IMR-90 (cell line): ENCODE data around the gene FXYD3. TPM values are rescaled to one million over a fixed set of nuclear protein-coding genes. Genes with fewer than 3 reads are reported as not detected.

Experiments
- ATAC-seq: fragments of 200-7000 bp; cut with Tn5 transposase; 2 replicates; pipeline ENCODE4 v1.9.1; 2020; ENCODE audit warnings: low read depth, mild to moderate bottlenecking, moderate library complexity
- BruUV-seq: library from RNA; stranded (reverse); fragments of 400-500 nt; replicated peaks from 2 replicates; lab custom pipeline; 2021; lab: Mats Ljungman, UMichigan
- CTCF ChIA-PET: fragments of 300-600 bp; formaldehyde crosslinking; extraction: SDS; loops from one replicate; lab custom pipeline; 2021; ENCODE audit warnings: antibody characterized with exemption; lab: Yijun Ruan, JAX
- POLR2A ChIA-PET: fragments of 300-600 bp; sonication (Branson Sonifier 250); formaldehyde crosslinking; loops from one replicate; lab custom pipeline; 2022; ENCODE audit warnings: antibody characterized with exemption; ENCODE audit not compliant: unreplicated experiment; lab: Charles Lee
- DNase-seq: peaks from one replicate; pipeline ENCODE4 v3.0.0; 2013
- H2AFZ ChIP-seq: replicated peaks from 2 replicates; pipeline ENCODE3; 2013; ENCODE audit warnings: low read length, mild to moderate bottlenecking; ENCODE audit not compliant: poor library complexity
- H2AK5ac ChIP-seq: 2 replicates; pipeline ENCODE4 v1.6.1; 2013; ENCODE audit warnings: low read depth, low read length, inconsistent platforms
- H2AK9ac ChIP-seq: replicated peaks from 2 replicates; pipeline ENCODE3; 2013; ENCODE audit warnings: mild to moderate bottlenecking, low read depth, low read length, moderate library complexity; ENCODE audit not compliant: poor library complexity
- H2BK120ac ChIP-seq: 2 replicates; pipeline ENCODE4 v1.6.1; 2013; ENCODE audit warnings: low read depth, low read length, inconsistent platforms
- H2BK15ac ChIP-seq: 3 replicates; pipeline ENCODE4 v1.6.1; 2013; ENCODE audit warnings: low read depth, low read length, inconsistent platforms
- H2BK20ac ChIP-seq: 2 replicates; pipeline ENCODE4 v1.6.1; 2013; ENCODE audit warnings: low read depth, mild to moderate bottlenecking, inconsistent platforms, low read length, moderate library complexity
- H2BK5ac ChIP-seq: 2 replicates; pipeline ENCODE4 v1.6.1; 2013; ENCODE audit warnings: mild to moderate bottlenecking, low read depth, low read length, inconsistent platforms; ENCODE audit not compliant: poor library complexity, severe bottlenecking
- H3K14ac ChIP-seq: replicated peaks from 2 replicates; pipeline ENCODE4 v1.6.1; 2013; ENCODE audit warnings: low read depth, low read length, inconsistent platforms
- H3K18ac ChIP-seq: 2 replicates; pipeline ENCODE4 v1.6.1; 2013; ENCODE audit warnings: low read depth, low read length, control low read depth
- H3K23ac ChIP-seq: 2 replicates; pipeline ENCODE4 v1.6.1; 2013; ENCODE audit warnings: low read depth, low read length, inconsistent platforms
- H3K27ac ChIP-seq: 2 replicates; pipeline ENCODE4 v1.5.1; 2013; ENCODE audit warnings: mild to moderate bottlenecking, control low read depth, low read length; ENCODE audit not compliant: insufficient read depth
- H3K27me3 ChIP-seq: 2 replicates; pipeline ENCODE4 v1.6.1; 2013; ENCODE audit warnings: low read length; ENCODE audit not compliant: control insufficient read depth, insufficient read depth
- H3K36me3 ChIP-seq: 2 replicates; pipeline ENCODE4 v1.6.1; 2013; ENCODE audit warnings: low read length, mixed read lengths; ENCODE audit not compliant: control insufficient read depth, insufficient read depth
- H3K4ac ChIP-seq: 2 replicates; pipeline ENCODE4 v1.6.1; 2013; ENCODE audit warnings: low read depth, low read length, inconsistent platforms
- H3K4me1 ChIP-seq: 2 replicates; pipeline ENCODE4 v1.6.1; 2013; ENCODE audit warnings: low read length, mixed read lengths; ENCODE audit not compliant: control insufficient read depth, insufficient read depth
- H3K4me2 ChIP-seq: 2 replicates; pipeline ENCODE4 v1.6.1; 2013; ENCODE audit warnings: low read depth, mild to moderate bottlenecking, control low read depth, low read length, moderate library complexity
- H3K4me3 ChIP-seq: 2 replicates; pipeline ENCODE4 v1.5.1; 2013; ENCODE audit warnings: low read depth, mild to moderate bottlenecking, control low read depth, low read length, moderate library complexity; ENCODE audit not compliant: insufficient read depth
- H3K56ac ChIP-seq: 2 replicates; pipeline ENCODE4 v1.6.1; 2013; ENCODE audit warnings: low read length, inconsistent platforms; ENCODE audit not compliant: insufficient read depth; ENCODE audit errors: extremely low read depth
- H3K79me1 ChIP-seq, 2 experiments: 2 replicates each; pipeline ENCODE4 v1.6.1; 2013; ENCODE audit warnings: low read length in 2 of 2, inconsistent platforms in 1 of 2, low read depth in 1 of 2
- H3K9ac ChIP-seq: 2 replicates; pipeline ENCODE4 v1.6.1; 2013; ENCODE audit warnings: low read depth, low read length, control low read depth
- H3K9me1 ChIP-seq: 2 replicates; pipeline ENCODE4 v1.6.1; 2013; ENCODE audit warnings: low read length, inconsistent platforms; ENCODE audit not compliant: insufficient read depth
- H3K9me3 ChIP-seq: 2 replicates; pipeline ENCODE4 v1.6.1; 2013; ENCODE audit warnings: low read length; ENCODE audit not compliant: control insufficient read depth, insufficient read depth
- H4K20me1 ChIP-seq: 2 replicates; pipeline ENCODE4 v1.6.1; 2013; ENCODE audit warnings: low read length, inconsistent platforms; ENCODE audit not compliant: insufficient read depth
- H4K5ac ChIP-seq: 2 replicates; pipeline ENCODE4 v1.6.1; 2013; ENCODE audit warnings: mild to moderate bottlenecking, low read depth, low read length, control low read depth
- H4K8ac ChIP-seq, 2 experiments: 2 replicates each; pipeline ENCODE4 v1.6.1; 2013; ENCODE audit warnings: low read depth in 2 of 2, low read length in 2 of 2, control low read depth in 1 of 2, inconsistent platforms in 1 of 2
- H4K91ac ChIP-seq: 2 replicates; pipeline ENCODE4 v1.6.1; 2013; ENCODE audit warnings: low read depth, low read length, inconsistent platforms; ENCODE audit not compliant: insufficient read depth
- CEBPB ChIP-seq: IDR thresholded peaks from 2 replicates; pipeline ENCODE4 v1.6.1; 2012; ENCODE audit warnings: low read depth, low read length, improper control_type of control experiment
- ELK1 ChIP-seq: fragments of 150-350 bp; IDR thresholded peaks from 2 replicates; pipeline ENCODE4 v1.6.1; 2016; ENCODE audit warnings: low read depth, mild to moderate bottlenecking, low read length, moderate library complexity, borderline replicate concordance
- FOS ChIP-seq: fragments of 150-350 bp; IDR thresholded peaks from 2 replicates; pipeline ENCODE4 v1.6.1; 2016; ENCODE audit warnings: low read depth, low read length
- MAZ ChIP-seq: IDR thresholded peaks from 2 replicates; pipeline ENCODE4 v1.6.1; 2012; ENCODE audit warnings: low read depth, mild to moderate bottlenecking, low read length, improper control_type of control experiment, moderate library complexity, borderline replicate concordance
- MXI1 ChIP-seq: IDR thresholded peaks from 2 replicates; pipeline ENCODE4 v1.6.1; 2012; ENCODE audit warnings: low read depth, mild to moderate bottlenecking, low read length, moderate library complexity, borderline replicate concordance
- NFE2L2 ChIP-seq: fragments of 150-350 bp; IDR thresholded peaks from 2 replicates; pipeline ENCODE4 v1.6.1; 2016; ENCODE audit warnings: low read depth, mild to moderate bottlenecking, low read length
- WGBS, 2 experiments: methylation state at CpG; one replicate each; pipeline versions ENCODE4 v1.1.5 to v1.1.7; 2013; ENCODE audit warnings: missing lambda C conversion rate in 2 of 2; ENCODE audit not compliant: insufficient read length in 1 of 2; ENCODE audit errors: extremely low coverage in 2 of 2; 5-methylcytosine and 5-hydroxymethylcytosine counted together
- dilution Hi-C: fragments of 300-500 bp; cut with HindIII; formaldehyde crosslinking; loops from one replicate; pipeline ENCODE4 v1.14.3; 2018; ENCODE audit warnings: low sequenced_read_pairs; ENCODE audit not compliant: unreplicated experiment
- in situ Hi-C: fragments of 300-500 bp; cut with MboI; formaldehyde crosslinking; loops from 3 replicates; pipeline ENCODE4 v1.14.3; 2019; ENCODE audit warnings: low sequenced_read_pairs, inconsistent platforms, mixed read lengths
- intact Hi-C: fragments of 100-400 bp; cut with micrococcal nuclease; formaldehyde crosslinking; loops from 2 replicates; pipeline ENCODE4 v1.10.0; 2022
- polyA plus RNA-seq, 3 experiments: library from polyadenylated mRNA; depleted of rRNA; stranded (reverse); fragments of >200 nt; gene quantifications; 2 replicates each; pipeline ENCODE4 v1.2.3, GENCODE V29; 2012; ENCODE audit warnings: low replicate concordance in 1 of 3
- total RNA-seq: library from RNA; depleted of rRNA; stranded (reverse); fragments of >200 nt; gene quantifications from 2 replicates; pipeline ENCODE4 v1.2.3, GENCODE V29; 2012

Gene FXYD3
- total and polyA plus RNA-seq, 2 of the 4 experiments (the other 2 are of a cell fraction), result not detected

- in situ Hi-C loops (no loop called here), dilution Hi-C loops (no loop called here), intact Hi-C loops (no loop called here)
- Histone ChIP-seq H2AFZ (no peak overlapping the region), H3K56ac (no peak overlapping the region), H3K9ac (no peak overlapping the region), H3K79me1 (0 out of 4 replicates have a peak, but pooled peaks cover 0 to 7% of the 10 kb centered on the region in 2 experiments), H4K8ac (no peak overlapping the region), H3K27me3 (peaks cover 6% of the 10 kb centered on the region; the same call in 1 of the 2 replicates), H2AK5ac (no peak overlapping the region), H3K27ac (no peak overlapping the region), H3K9me1 (peaks cover 7% of the 10 kb centered on the region; the same call in 1 of the 2 replicates), H2BK5ac (no peak overlapping the region), H2BK15ac (no peak overlapping the region), H3K9me3 (no peaks in the 10 kb centered on the region), H3K36me3 (no peaks in the 10 kb centered on the region), H4K5ac (no peak overlapping the region), H2BK120ac (no peak overlapping the region), H3K18ac (no peak overlapping the region), H3K23ac (no peak overlapping the region), H3K4ac (no peak overlapping the region), H4K91ac (no peak overlapping the region), H2AK9ac (no peak overlapping the region), H3K4me2 (no peak overlapping the region), H3K4me1 (peaks cover 2% of the 10 kb centered on the region; the same call in 1 of the 2 replicates), H4K20me1 (no peaks in the 10 kb centered on the region), H2BK20ac (no peak overlapping the region), H3K4me3 (no peak overlapping the region), H3K14ac (no peak overlapping the region)
- ChIA-PET POLR2A (no interaction called here), CTCF (no interaction called here)
- DNase-seq (no peak), ATAC-seq (no peak)
- TF ChIP-seq FOS (no peak), ELK1 (no peak), CEBPB (no peak), MAZ (no peak), NFE2L2 (no peak), MXI1 (no peak)
- WGBS, 2 experiments, result no CpG with 5 or more reads among the region's 20 CpGs
- no TSS peak for BruUV-seq
Measured at GRCh38 chr19:35126624-35126959, 11.0 kb downstream of the FXYD3 start.
